Activated CD4-positive, alpha-beta T cell treated with anti-CD3 and anti-CD28 coated beads, Interleukin-10, Interleukin-2, amounts not matched to agents 100 ng/mL and 50 ng/mL, durations not matched to agents 16 hours and 8 hours (primary cell): ENCODE data around the gene SVOP.
"Not testable (repeated sequence)": the region's sequence is repeated elsewhere in the genome, so short reads cannot be mapped to it uniquely, and the experiment has no call there.

Experiments used
- DNase-seq: peaks from one replicate; pipeline ENCODE4 v3.0.0-alpha.2; 2020

SVOP gene

GRCh38 chr12:108879615-108880254 is 141.1 kb downstream of the SVOP start, which contains the start of gene DAO:
Gene DAO (plus strand): TSS chr12:108880092. CDS start chr12:108885007, 4,915 bp downstream.
- DNase-seq, result no peak

GRCh38 chr12:108876550-108876949 is 144.3 kb downstream of the SVOP start:
- peak; percentile 17 for DNase-seq

GRCh38 chr12:108875682-108876361 is 145.0 kb downstream of the SVOP start:
- no peak for DNase-seq

DNA sequence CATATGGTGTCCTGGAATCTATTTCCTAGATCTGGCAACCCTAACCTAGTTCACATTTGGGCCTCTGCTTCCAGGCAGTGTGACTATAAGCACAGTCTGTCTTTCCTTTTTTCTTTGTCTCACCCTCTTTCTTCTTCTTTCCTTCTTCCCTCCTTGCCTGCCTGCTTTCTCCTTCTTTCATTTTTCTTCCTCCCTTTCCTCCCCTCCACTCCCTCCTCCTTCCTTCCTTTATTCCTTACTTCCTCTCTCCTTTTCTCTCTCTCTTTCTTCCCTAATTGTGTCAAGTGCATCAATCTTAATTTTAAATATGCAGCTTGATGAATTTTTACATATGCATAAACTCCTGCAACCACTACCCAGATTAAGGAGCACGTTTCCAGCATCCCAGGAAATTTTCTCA is 145.6 kb downstream of the SVOP start:
- DNase-seq, result no peak

- no peak for DNase-seq
These were observed 152.1 kb downstream of the SVOP start for GRCh38 chr12:108868781-108869180.

GRCh38 chr12:108866083-108866482 is 154.8 kb downstream of the SVOP start:
- DNase-seq, result not testable (repeated sequence)

DNA sequence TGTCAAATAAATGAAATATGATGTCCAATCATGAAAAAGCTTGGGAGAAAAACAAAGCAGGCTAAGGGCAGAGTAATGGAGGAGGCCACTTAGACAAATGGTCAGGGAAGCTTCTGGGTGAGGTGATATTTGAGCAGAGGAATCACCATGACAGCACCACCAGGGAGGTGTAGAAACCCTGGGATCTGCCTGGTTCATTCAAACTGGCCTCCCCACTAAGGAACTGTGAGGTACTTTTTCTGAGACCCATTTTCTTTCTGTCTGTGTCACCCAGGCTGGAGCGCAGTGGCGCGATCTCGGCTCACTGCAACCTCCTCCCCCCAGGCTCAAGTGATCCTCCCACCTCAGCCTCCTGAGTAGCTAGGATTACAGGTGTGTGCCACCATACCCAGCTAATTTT is 155.7 kb downstream of the SVOP start:
- DNase-seq, result no peak

DNA sequence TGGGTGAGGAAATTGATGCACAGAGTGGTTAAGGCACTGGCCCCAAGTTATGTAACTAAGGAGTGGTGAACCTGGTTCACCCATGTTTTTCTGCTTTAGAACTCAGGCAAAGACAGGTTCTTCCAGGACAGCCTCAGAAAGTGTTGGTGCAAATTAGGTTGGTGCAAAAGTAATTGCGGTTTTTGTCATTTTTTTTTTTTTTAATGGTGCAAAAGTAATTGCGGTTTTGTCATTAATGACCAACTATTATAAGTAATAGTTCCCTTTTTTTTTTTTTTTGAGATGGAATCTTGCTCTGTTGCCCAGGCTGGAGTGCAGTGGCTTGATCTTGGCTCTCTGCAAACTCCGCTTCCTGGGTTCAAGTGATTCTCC is 158.3 kb downstream of the SVOP start:
- DNase-seq, result no peak

DNA sequence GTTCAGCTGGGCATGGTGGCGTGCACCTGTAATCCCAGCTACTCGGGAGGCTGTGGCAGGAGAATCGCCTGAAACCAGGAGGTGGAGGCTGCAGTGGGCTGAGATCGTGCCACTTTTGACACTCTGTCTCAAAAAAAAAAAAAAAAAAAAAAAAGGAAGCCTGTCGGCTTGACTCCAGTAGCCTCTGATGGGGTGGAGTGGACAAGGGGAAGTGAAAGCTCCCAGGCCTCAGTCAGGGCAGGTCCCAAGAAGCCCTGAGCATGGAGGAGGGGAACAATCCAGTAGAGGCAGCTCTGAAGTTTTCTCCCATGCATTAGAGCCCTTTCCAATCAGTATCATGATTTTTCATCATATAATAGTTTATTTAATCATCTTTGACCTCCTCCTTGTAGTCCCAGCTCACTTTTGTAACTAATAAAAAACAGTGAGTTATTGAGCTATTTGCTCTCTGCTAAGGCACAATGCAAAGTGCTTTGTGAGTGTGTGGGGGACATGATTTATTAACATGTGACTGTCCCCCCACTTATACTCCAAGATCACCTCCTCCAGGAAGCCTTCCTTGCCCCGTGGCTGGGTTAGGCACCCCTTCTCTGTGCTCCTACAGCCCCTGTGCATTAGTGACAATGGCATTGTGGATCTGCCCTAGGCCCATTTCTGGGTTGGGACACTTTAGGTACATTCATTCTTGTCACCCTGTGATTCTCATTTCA is 158.8 kb downstream of the SVOP start:
- DNase-seq, result no peak

- DNase-seq, result no peak
These were observed 160.4 kb downstream of the SVOP start for GRCh38 chr12:108860443-108860842.

GRCh38 chr12:108859923-108860291 is 161.0 kb downstream of the SVOP start:
- DNase-seq, result no peak

- DNase-seq, result not testable (repeated sequence)
These were observed 161.5 kb downstream of the SVOP start for GRCh38 chr12:108859141-108859922.

- no peak for DNase-seq
These were observed 162.4 kb downstream of the SVOP start for GRCh38 chr12:108858311-108859074.
